Cardiac muscle cell (in vitro differentiated cells and primary cell): ENCODE data around the gene DENND4A. TPM values are rescaled to one million over a fixed set of nuclear protein-coding genes. Genes with fewer than 3 reads are reported as not detected.

Experiments used
- DNase-seq, 2 donors: peaks; one replicate each; pipeline versions ENCODE4 v3.0.0 to v3.0.0-alpha.2; 2010 to 2017; ENCODE audit warnings: low read depth in 1 of 2, low spot score in 1 of 2
- H3K27ac ChIP-seq: fragments of 200-600 bp; sonication (generic); 2 replicates; pipeline ENCODE4 v1.5.1; 2016
- H3K27me3 ChIP-seq: fragments of 200-600 bp; sonication (generic); 2 replicates; pipeline ENCODE4 v1.6.0; 2016; ENCODE audit warnings: control low read depth
- H3K36me3 ChIP-seq: fragments of 200-600 bp; sonication (generic); 2 replicates; pipeline ENCODE4 v1.5.1; 2016; ENCODE audit warnings: control low read depth
- H3K4me1 ChIP-seq: fragments of 200-600 bp; sonication (generic); 2 replicates; pipeline ENCODE4 v1.8.1; 2017; ENCODE audit warnings: low read depth, mild to moderate bottlenecking, mixed run types
- H3K4me3 ChIP-seq: fragments of 200-600 bp; sonication (generic); 2 replicates; pipeline ENCODE4 v1.5.1; 2016; ENCODE audit warnings: mild to moderate bottlenecking
- H3K9me3 ChIP-seq: fragments of 200-600 bp; sonication (generic); 2 replicates; pipeline ENCODE4 v1.5.1; 2017; ENCODE audit warnings: low read depth, mild to moderate bottlenecking, control low read depth
- CTCF ChIP-seq: IDR thresholded peaks from 2 replicates; pipeline ENCODE4 v1.5.1; 2012; ENCODE audit warnings: low read depth, mild to moderate bottlenecking, low read length
- polyA plus RNA-seq: library from polyadenylated mRNA; unstranded; fragments of >200 nt; fragmentation: Nextera tagmentation; extraction: Ambion mirVana; gene quantifications from 2 replicates; pipeline ENCODE4 v1.2.1, GENCODE V29; 2016
- total RNA-seq: library from RNA; depleted of rRNA; stranded (reverse); fragments of >200 nt; gene quantifications from 2 replicates; pipeline ENCODE4 v1.2.3, GENCODE V29; 2016

DENND4A gene
- total and polyA plus RNA-seq, 2 experiments from 2014 or later = 3.5 to 7.7 TPM

- peak overlapping the region; percentile 87 for H3K27ac ChIP-seq
- H3K27me3 ChIP-seq = no peaks in the 10 kb centered on the region
These were observed 45.5 kb upstream of the DENND4A start for GRCh38 chr15:65837301-65838294.

DNA sequence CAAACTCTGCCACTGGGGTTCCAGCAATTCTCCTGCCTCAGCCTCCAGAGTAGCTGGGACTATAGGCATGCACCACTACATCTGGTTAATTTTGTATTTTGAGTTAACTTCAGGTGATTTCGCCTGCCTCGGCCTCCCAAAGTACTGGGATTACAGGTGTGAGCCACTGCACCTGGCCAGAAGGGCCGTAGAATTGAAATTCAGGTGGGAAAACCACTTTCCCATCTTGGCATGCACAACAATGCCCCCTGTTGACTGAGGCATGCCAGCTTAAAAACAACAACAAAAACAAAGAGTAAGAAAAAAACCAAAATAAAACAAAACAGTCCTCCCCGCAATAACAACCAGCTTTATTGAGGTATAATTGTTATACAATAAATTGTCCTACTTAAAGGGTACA is 44.6 kb upstream of the DENND4A start:
- no peak overlapping the region for H3K4me3 ChIP-seq
- no peak for TF ChIP-seq CTCF
- H3K4me1 ChIP-seq = peaks cover 25% of the 10 kb centered on the region
- no peaks in the 10 kb centered on the region for H3K27me3 ChIP-seq
- no peak for DNase-seq
- no peak overlapping the region for H3K27ac ChIP-seq
- H3K9me3 ChIP-seq = no peaks in the 10 kb centered on the region
- H3K36me3 ChIP-seq = no peaks in the 10 kb centered on the region

More at GRCh38 chr15:65837301-65838294, 45.5 kb upstream of the DENND4A start:
- Histone ChIP-seq H3K36me3 (no peaks in the 10 kb centered on the region), H3K4me3 (no peak overlapping the region), H3K4me1 (peaks cover 22% of the 10 kb centered on the region), H3K9me3 (no peaks in the 10 kb centered on the region)
- TF ChIP-seq CTCF = no peak
- DNase-seq = peak; percentile 12 to 25

DNA sequence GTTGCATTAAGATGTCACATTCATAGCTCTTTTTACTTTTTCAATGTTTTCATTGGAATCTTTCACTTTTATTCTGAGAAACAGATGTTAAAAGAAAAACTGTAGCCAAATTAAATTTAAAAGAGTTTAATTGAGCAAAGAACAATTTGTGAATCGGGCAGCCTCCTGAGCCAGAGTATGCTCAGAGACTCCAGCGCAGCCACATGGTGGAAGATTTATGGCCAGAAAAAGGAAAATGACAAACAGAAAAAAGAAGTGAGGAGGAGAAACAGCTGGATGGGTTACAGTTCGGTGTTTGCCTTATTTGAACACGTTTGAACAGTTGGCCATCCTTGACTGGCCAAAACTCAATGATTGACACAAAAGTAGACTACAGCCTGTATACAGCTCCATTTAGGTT is 43.4 kb upstream of the DENND4A start:
- no peak for TF ChIP-seq CTCF
- Histone ChIP-seq H3K4me3 (no peak overlapping the region), H3K36me3 (no peaks in the 10 kb centered on the region), H3K4me1 (peaks cover 25% of the 10 kb centered on the region), H3K9me3 (no peaks in the 10 kb centered on the region), H3K27me3 (no peaks in the 10 kb centered on the region), H3K27ac (no peak overlapping the region)
- DNase-seq = no peak

DNA sequence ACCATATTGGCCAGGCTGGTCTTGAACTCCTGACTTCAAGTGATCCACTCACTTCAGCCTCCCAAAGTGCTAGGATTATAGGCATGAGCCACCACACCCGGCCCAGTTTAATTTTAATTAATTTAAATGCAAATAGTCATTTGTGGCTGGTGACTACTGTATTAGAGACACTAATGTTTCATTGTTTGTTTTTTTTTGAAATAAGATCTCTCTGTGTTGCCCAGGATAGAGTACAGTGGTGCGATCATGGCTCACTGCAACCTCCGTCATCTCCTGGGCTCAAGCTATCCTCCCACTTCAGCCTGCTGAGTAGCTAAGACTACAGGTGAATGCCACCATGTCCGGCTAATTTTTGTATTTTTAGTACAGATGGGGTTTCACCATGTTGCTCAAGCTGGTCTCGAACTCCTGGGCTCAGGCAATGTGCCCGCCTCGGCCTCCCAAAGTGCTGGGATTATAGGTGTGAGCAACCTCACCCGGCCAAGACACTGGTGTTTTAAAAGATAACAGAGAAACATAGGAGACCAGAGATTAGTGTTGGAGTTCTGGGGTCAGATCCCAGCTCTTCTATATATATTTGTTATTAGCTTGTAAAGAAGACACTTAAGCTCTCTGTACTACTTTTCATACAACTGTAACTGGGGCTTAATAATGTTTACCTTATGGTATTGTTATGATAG is 42.6 kb upstream of the DENND4A start:
- Histone ChIP-seq H3K9me3 (no peaks in the 10 kb centered on the region), H3K4me1 (peaks cover 25% of the 10 kb centered on the region), H3K36me3 (no peaks in the 10 kb centered on the region), H3K27ac (no peak overlapping the region), H3K4me3 (no peak overlapping the region), H3K27me3 (no peaks in the 10 kb centered on the region)
- no peak for DNase-seq
- TF ChIP-seq CTCF = no peak

DNA sequence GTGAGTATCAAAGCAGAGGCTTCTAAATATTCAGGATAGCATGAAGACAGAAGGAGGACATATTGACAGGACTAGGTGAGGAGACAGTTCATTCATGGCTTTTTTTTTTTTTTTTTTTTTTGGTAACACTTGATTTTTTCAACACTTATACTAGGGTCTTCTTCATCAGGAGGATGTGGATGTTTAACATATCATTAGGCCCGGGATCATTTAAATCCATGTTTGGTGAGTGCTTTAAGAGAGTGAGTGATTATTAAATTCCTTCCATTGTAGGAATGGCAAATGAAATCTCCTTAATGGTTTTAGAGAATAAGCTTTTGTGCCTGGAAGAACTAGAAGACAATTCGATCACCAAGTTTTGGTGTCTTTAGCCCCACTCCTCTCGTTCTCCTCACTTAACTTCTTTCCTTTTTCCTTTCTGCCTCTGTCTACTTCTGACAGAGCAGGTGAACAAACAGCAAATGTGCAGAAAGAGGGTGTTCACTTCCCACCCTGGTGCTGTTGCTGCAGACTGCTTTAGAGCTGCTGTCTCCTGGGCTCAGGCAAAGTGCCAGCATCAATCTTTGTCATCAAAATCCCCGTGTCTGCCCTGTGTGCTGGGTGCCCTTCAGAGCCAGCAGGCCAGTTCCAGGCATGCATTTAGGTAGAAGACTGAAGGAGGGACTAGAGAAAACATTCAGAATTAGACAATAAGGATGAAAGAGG is 41.6 kb upstream of the DENND4A start:
- Histone ChIP-seq H3K27ac (peak overlapping the region; percentile 91), H3K27me3 (no peaks in the 10 kb centered on the region), H3K9me3 (no peaks in the 10 kb centered on the region), H3K36me3 (no peaks in the 10 kb centered on the region), H3K4me3 (no peak overlapping the region), H3K4me1 (peaks cover 25% of the 10 kb centered on the region)
- no peak for TF ChIP-seq CTCF
- peak in 1 of 2 donors; percentile 11 for DNase-seq
